HepG2 (cell line): ENCODE results near the gene ARHGAP31. TPM values are rescaled to one million over a fixed set of nuclear protein-coding genes. Genes with fewer than 3 reads are reported as not detected.

ENCODE experiments used
- ATAC-seq: fragments of 200-7000 bp; cut with Tn5 transposase; 3 replicates; pipeline ENCODE4 v1.9.1; 2020; ENCODE audit warnings: mild to moderate bottlenecking, moderate library complexity
- BruUV-seq: library from RNA; stranded (reverse); fragments of 400-500 nt; replicated peaks from 2 replicates; lab custom pipeline; 2021; lab: Mats Ljungman, UMichigan
- CTCF ChIA-PET: fragments of 300-600 bp; formaldehyde crosslinking; extraction: SDS; loops from one replicate; lab custom pipeline; 2021; ENCODE audit warnings: low total read pairs, inconsistent platforms, low intra/inter-chr PET ratio; lab: Yijun Ruan, JAX
- POLR2A ChIA-PET: fragments of 350-600 bp; sonication (Branson Sonifier 250); formaldehyde crosslinking; loops from one replicate; lab custom pipeline; 2020; ENCODE audit warnings: antibody characterized with exemption, inconsistent platforms; lab: Yijun Ruan, JAX
- DNase-seq: peaks from one replicate; pipeline ENCODE4 v3.0.0-alpha.2; 2015; ENCODE audit warnings: low spot score
- FAIRE-seq: peaks from 3 replicates; lab custom pipeline; 2011; peaks lifted over from hg19 to GRCh38; lab: Jason Lieb, UNC
- H2AFZ ChIP-seq: one replicate; pipeline ENCODE4 v1.6.1; 2011; ENCODE audit warnings: low read length, inconsistent platforms
- H3K27ac ChIP-seq: fragments of 300-600 bp; 3 replicates; pipeline ENCODE4 v1.8.0; 2011; ENCODE audit warnings: mixed run types, mild to moderate bottlenecking, mixed read lengths, low read length, inconsistent platforms; ENCODE audit not compliant: insufficient read depth; ENCODE audit errors: extremely low read length
- H3K27me3 ChIP-seq, 2 experiments: fragments of 200-600 bp in 1 of 2; 2 replicates in 1 of 2; 3 replicates in 1 of 2; pipeline versions ENCODE4 v1.6.0 to v1.8.0; 2011; ENCODE audit warnings: low read length in 2 of 2, mild to moderate bottlenecking in 2 of 2, moderate library complexity in 2 of 2, inconsistent platforms in 1 of 2; ENCODE audit not compliant: insufficient read depth in 2 of 2, control insufficient read depth in 1 of 2
- H3K36me3 ChIP-seq, 2 experiments: fragments of 200-600 bp in 1 of 2; replicated peaks in 1 of 2; 2 replicates in 1 of 2; 3 replicates in 1 of 2; pipeline versions ENCODE4 v1.5.1 to v1.8.0; 2011; ENCODE audit warnings: low read length in 2 of 2, inconsistent platforms in 1 of 2; ENCODE audit not compliant: insufficient read depth in 2 of 2, control insufficient read depth in 1 of 2
- H3K4me1 ChIP-seq: 2 replicates; pipeline ENCODE4 v1.5.1; 2012; ENCODE audit warnings: low read length, inconsistent platforms; ENCODE audit not compliant: insufficient read depth
- H3K4me2 ChIP-seq: 2 replicates; pipeline ENCODE4 v1.6.0; 2011; ENCODE audit warnings: low read depth, low read length, inconsistent platforms
- H3K4me3 ChIP-seq, 3 experiments: fragments of 200-600 bp in 1 of 3; sonication (generic), shearing (Covaris generic) in 1 of 3; replicated peaks in 1 of 3; 2 replicates each; pipeline ENCODE4 v1.5.1; 2011 to 2016; ENCODE audit warnings: low read length in 3 of 3, inconsistent platforms in 2 of 3, low read depth in 2 of 3, mild to moderate bottlenecking in 2 of 3, control low read depth in 1 of 3, mixed read lengths in 1 of 3; ENCODE audit not compliant: insufficient read depth in 1 of 3
- H3K79me2 ChIP-seq: one replicate; pipeline ENCODE4 v1.6.1; 2011; ENCODE audit warnings: low read length, inconsistent platforms; ENCODE audit not compliant: insufficient read depth
- H3K9ac ChIP-seq: 2 replicates; pipeline ENCODE4 v1.6.0; 2011; ENCODE audit warnings: mild to moderate bottlenecking, low read depth, low read length, inconsistent platforms; ENCODE audit not compliant: insufficient read depth
- H3K9me3 ChIP-seq: 2 replicates; pipeline ENCODE4 v1.5.1; 2012; ENCODE audit warnings: mild to moderate bottlenecking, low read length
- H4K20me1 ChIP-seq: 2 replicates; pipeline ENCODE4 v1.6.0; 2011; ENCODE audit warnings: inconsistent platforms, mild to moderate bottlenecking, low read length, moderate library complexity; ENCODE audit not compliant: insufficient read depth
- CBX2 ChIP-seq, 2 experiments: fragments of 200-600 bp in 1 of 2; sonication (generic); formaldehyde crosslinking in 1 of 2; IDR thresholded peaks; 2 replicates each; pipeline versions ENCODE4 v1.7.0 to v1.8.1; 2018 to 2022; ENCODE audit warnings: low read depth in 2 of 2, low read length in 1 of 2, mild to moderate bottlenecking in 1 of 2, missing genetic modification reagents in 1 of 2
- FOXA3 ChIP-seq: IDR thresholded peaks from 2 replicates; pipeline ENCODE4 v1.6.1; 2016; ENCODE audit warnings: missing genetic modification reagents, missing compliant biosample characterization
- HNF4G ChIP-seq, 2 experiments: sonication (generic) in 1 of 2; formaldehyde crosslinking in 1 of 2; IDR thresholded peaks; 2 replicates each; pipeline versions ENCODE4 v1.4.0 to v1.6.1; 2011 to 2020; ENCODE audit warnings: borderline replicate concordance in 2 of 2, low read depth in 2 of 2, mild to moderate bottlenecking in 2 of 2, low read length in 1 of 2, missing genetic modification reagents in 1 of 2, moderate library complexity in 1 of 2
- HNRNPK ChIP-seq: fragments of 200-400 bp; formaldehyde crosslinking; IDR thresholded peaks from 2 replicates; pipeline ENCODE4 v1.6.1; 2018; ENCODE audit warnings: low read length, low read depth, moderate library complexity, mild to moderate bottlenecking; ENCODE audit not compliant: poor library complexity, severe bottlenecking
- PHB2 ChIP-seq: fragments of 450-650 bp; IDR thresholded peaks from 2 replicates; pipeline ENCODE4 v1.6.1; 2018; ENCODE audit not compliant: partially characterized antibody
- SRY ChIP-seq: sonication (generic); formaldehyde crosslinking; IDR thresholded peaks from 2 replicates; pipeline ENCODE4 v1.8.0; 2022; ENCODE audit warnings: mild to moderate bottlenecking, missing genetic modification reagents
- SYNCRIP ChIP-seq: fragments of 200-400 bp; formaldehyde crosslinking; IDR thresholded peaks from 2 replicates; pipeline ENCODE4 v1.6.1; 2018; ENCODE audit warnings: mild to moderate bottlenecking, low read depth, low read length; ENCODE audit not compliant: insufficient read depth
- TEAD3 ChIP-seq: optimal IDR thresholded peaks from 2 replicates; pipeline ENCODE3; 2016; ENCODE audit warnings: borderline replicate concordance
- YY1 ChIP-seq: IDR thresholded peaks from 2 replicates; pipeline ENCODE4 v1.6.1; 2011; ENCODE audit warnings: low read length, low read depth, moderate library complexity, mild to moderate bottlenecking; ENCODE audit not compliant: insufficient read depth, insufficient replicate concordance
- ZNF10 ChIP-seq: sonication (generic); formaldehyde crosslinking; IDR thresholded peaks from 2 replicates; pipeline ENCODE4 v1.4.0; 2020; ENCODE audit warnings: mild to moderate bottlenecking, low read depth, missing genetic modification reagents, borderline replicate concordance
- ZNF350 ChIP-seq: sonication (generic); formaldehyde crosslinking; IDR thresholded peaks from 2 replicates; pipeline ENCODE4 v1.4.0; 2020; ENCODE audit warnings: mild to moderate bottlenecking, low read depth, missing genetic modification reagents, borderline replicate concordance
- ZNF354B ChIP-seq: sonication (generic); formaldehyde crosslinking; IDR thresholded peaks from 2 replicates; pipeline ENCODE4 v1.8.0; 2022; ENCODE audit warnings: mild to moderate bottlenecking, missing genetic modification reagents
- WGBS: methylation state at CpG from one replicate; pipeline ENCODE4 v1.1.6; 2017; ENCODE audit warnings: low lambda C conversion rate; 5-methylcytosine and 5-hydroxymethylcytosine counted together
- in situ Hi-C: cut with HindIII; loops from 2 replicates; pipeline ENCODE4 v1.10.0; 2017; ENCODE audit warnings: low pct_unique_long_range_greater_than_20kb; ENCODE audit not compliant: extremely low pct_ligation_motif_present
- intact Hi-C: fragments of 100-400 bp; cut with micrococcal nuclease; formaldehyde crosslinking; loops from one replicate; pipeline ENCODE4 v1.10.0; 2022; ENCODE audit not compliant: unreplicated experiment
- polyA plus RNA-seq, 8 experiments: library from polyadenylated mRNA; depleted of rRNA in 3 of 8; stranded (reverse) in 7 of 8; unstranded in 1 of 8; fragments of >200 nt; fragmentation: Illumina TruSeq in 4 of 8; extraction: Trizol in 4 of 8; gene quantifications; 2 replicates each; pipeline versions ENCODE4 v1.2.1 to v1.2.3, GENCODE V29; 2011 to 2016; ENCODE audit warnings: low read depth in 4 of 8, missing spikeins in 1 of 8, mixed read lengths in 1 of 8; ENCODE audit not compliant: insufficient read depth in 1 of 8
- total RNA-seq, 5 experiments: library from RNA; depleted of rRNA; stranded (reverse); fragments of >200 nt; fragmentation: Illumina TruSeq; extraction: Trizol; gene quantifications; 2 replicates each; pipeline ENCODE4 v1.2.3, GENCODE V29; 2016; ENCODE audit warnings: low read depth in 1 of 5
- TF ChIP-seq, protein P1 (sequence below): sonication (generic); formaldehyde crosslinking; conservative IDR thresholded peaks from 2 replicates; pipeline ENCODE4 v1.4.0; 2020; ENCODE audit warnings: missing genetic modification reagents
- TF ChIP-seq, protein P2 (sequence below): sonication (generic); formaldehyde crosslinking; IDR thresholded peaks from 2 replicates; pipeline ENCODE4 v1.5.0; 2020; ENCODE audit warnings: mild to moderate bottlenecking, missing genetic modification reagents
- TF ChIP-seq, protein P3 (sequence below): sonication (generic); formaldehyde crosslinking; IDR thresholded peaks from 2 replicates; pipeline ENCODE4 v1.4.0; 2020; ENCODE audit warnings: mild to moderate bottlenecking, missing genetic modification reagents

The ARHGAP31 gene
- total and polyA plus RNA-seq, 2 of the 13 experiments (the other 11 are each of a cell fraction or from before 2014, with no cell fraction given) = not detected

DNA sequence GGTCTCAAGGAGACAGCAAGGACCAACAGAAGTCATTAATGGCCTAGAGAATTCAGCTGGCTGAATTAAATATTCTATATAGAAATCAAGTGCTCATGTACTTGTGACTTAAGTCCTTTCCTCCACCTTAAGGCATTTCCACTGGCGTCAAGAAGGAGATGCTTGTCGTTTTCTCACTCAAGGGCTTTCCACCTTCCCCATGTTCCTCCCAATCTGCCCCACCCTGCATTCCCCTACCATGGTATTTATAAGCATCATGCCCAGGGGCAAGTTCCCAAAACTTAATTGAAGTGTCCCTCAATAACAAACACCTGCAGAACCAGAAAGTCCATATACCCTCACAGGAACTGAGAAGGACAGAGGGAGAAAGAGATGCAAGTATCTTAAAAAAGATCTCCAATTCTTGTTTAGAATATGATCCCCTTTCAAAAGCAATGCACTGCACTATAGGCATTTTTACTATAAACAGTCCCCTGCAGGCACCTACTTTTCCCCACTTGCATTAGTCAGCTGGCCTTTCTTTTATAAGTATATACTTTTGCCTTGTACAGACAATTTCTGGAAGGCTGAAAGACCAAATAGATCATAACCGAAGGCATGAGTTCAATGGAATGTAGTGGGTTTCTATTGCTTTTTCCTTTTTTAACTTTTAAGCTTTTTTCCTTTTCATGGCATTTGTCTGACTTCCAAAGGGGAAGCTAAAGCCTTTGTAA lies 139.6 kb downstream of the ARHGAP31 start:
- H3K4me3 ChIP-seq = no peak overlapping the region
- H3K9ac ChIP-seq = no peak overlapping the region
- no peaks in the 10 kb centered on the region for H4K20me1 ChIP-seq
- no peak overlapping the region for H3K4me2 ChIP-seq
- DNase-seq = no peak
- in situ Hi-C loops = no loop called here
- no peak overlapping the region for H3K27ac ChIP-seq
- peaks cover 23 to 75% of the 10 kb centered on the region in 2 experiments for H3K36me3 ChIP-seq
- no peak for ATAC-seq
- intact Hi-C loops = no loop called here
- POLR2A ChIA-PET = interaction anchor here (0.7 kb wide), 1 partner anchor 30 kb away, joined by 3 read pairs; the partner anchor contains the start of gene TMEM39A
- no peaks in the 10 kb centered on the region for H3K4me1 ChIP-seq
- H3K9me3 ChIP-seq = peaks cover 7% of the 10 kb centered on the region
- CTCF ChIA-PET = no interaction called here
- no peak for FAIRE-seq
- 98% methylated on average over 3 of the region's 3 CpGs for WGBS
- no peaks in the 10 kb centered on the region for H3K79me2 ChIP-seq
- no TSS peak for BruUV-seq
- no peak overlapping the region for H2AFZ ChIP-seq
- no peaks in the 10 kb centered on the region for H3K27me3 ChIP-seq
- TF ChIP-seq CBX2 (IDR thresholded peaks at IDR 0.05; ENCODE audit: low read depth, low read length) = no peak
- TF ChIP-seq CBX2 (CRISPR knock-in tag; IDR thresholded peaks at IDR 0.05; ENCODE audit: low read depth) = no peak
- no peak for TF ChIP-seq SYNCRIP
- no peak for TF ChIP-seq SRY (CRISPR knock-in tag)
- TF ChIP-seq ZNF10 (CRISPR knock-in tag) = no peak
- TF ChIP-seq, protein P1, sequence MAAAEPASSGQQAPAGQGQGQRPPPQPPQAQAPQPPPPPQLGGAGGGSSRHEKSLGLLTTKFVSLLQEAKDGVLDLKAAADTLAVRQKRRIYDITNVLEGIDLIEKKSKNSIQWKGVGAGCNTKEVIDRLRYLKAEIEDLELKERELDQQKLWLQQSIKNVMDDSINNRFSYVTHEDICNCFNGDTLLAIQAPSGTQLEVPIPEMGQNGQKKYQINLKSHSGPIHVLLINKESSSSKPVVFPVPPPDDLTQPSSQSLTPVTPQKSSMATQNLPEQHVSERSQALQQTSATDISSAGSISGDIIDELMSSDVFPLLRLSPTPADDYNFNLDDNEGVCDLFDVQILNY = no peak
- TF ChIP-seq ZNF354B = no peak
- TF ChIP-seq YY1 = no peak
- TF ChIP-seq, protein P2, sequence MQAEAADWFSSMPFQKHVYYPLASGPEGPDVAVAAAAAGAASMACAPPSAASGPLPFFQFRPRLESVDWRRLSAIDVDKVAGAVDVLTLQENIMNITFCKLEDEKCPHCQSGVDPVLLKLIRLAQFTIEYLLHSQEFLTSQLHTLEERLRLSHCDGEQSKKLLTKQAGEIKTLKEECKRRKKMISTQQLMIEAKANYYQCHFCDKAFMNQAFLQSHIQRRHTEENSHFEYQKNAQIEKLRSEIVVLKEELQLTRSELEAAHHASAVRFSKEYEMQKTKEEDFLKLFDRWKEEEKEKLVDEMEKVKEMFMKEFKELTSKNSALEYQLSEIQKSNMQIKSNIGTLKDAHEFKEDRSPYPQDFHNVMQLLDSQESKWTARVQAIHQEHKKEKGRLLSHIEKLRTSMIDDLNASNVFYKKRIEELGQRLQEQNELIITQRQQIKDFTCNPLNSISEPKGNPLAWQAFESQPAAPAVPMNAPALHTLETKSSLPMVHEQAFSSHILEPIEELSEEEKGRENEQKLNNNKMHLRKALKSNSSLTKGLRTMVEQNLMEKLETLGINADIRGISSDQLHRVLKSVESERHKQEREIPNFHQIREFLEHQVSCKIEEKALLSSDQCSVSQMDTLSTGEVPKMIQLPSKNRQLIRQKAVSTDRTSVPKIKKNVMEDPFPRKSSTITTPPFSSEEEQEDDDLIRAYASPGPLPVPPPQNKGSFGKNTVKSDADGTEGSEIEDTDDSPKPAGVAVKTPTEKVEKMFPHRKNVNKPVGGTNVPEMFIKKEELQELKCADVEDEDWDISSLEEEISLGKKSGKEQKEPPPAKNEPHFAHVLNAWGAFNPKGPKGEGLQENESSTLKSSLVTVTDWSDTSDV (CRISPR knock-in tag) = no peak
- no peak for TF ChIP-seq FOXA3 (CRISPR knock-in tag)
- TF ChIP-seq HNRNPK = no peak
- TF ChIP-seq ZNF350 (CRISPR knock-in tag) = no peak
- no peak for TF ChIP-seq PHB2
- TF ChIP-seq, protein P3, sequence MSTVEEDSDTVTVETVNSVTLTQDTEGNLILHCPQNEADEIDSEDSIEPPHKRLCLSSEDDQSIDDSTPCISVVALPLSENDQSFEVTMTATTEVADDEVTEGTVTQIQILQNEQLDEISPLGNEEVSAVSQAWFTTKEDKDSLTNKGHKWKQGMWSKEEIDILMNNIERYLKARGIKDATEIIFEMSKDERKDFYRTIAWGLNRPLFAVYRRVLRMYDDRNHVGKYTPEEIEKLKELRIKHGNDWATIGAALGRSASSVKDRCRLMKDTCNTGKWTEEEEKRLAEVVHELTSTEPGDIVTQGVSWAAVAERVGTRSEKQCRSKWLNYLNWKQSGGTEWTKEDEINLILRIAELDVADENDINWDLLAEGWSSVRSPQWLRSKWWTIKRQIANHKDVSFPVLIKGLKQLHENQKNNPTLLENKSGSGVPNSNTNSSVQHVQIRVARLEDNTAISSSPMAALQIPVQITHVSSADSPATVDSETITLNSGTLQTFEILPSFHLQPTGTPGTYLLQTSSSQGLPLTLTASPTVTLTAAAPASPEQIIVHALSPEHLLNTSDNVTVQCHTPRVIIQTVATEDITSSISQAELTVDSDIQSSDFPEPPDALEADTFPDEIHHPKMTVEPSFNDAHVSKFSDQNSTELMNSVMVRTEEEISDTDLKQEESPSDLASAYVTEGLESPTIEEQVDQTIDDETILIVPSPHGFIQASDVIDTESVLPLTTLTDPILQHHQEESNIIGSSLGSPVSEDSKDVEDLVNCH (CRISPR knock-in tag) = no peak
- TF ChIP-seq HNF4G (IDR thresholded peaks at IDR 0.05; ENCODE audit: borderline replicate concordance, low read depth, low read length) = no peak
- no peak for TF ChIP-seq HNF4G (CRISPR knock-in tag; IDR thresholded peaks at IDR 0.05; ENCODE audit: borderline replicate concordance, low read depth)
- no peak for TF ChIP-seq TEAD3 (CRISPR knock-in tag)
